Neural progenitor cell (in vitro differentiated cells): ENCODE data around the gene GJA5.

Experiments used
- CTCF ChIP-seq: fragments of 200-600 bp; sonication (generic); IDR thresholded peaks from 2 replicates; pipeline ENCODE4 v1.5.1; 2017; ENCODE audit warnings: antibody characterized with exemption, mild to moderate bottlenecking
- EZH2 ChIP-seq: fragments of 200-600 bp; sonication (generic); IDR thresholded peaks from 2 replicates; pipeline ENCODE4 v1.6.1; 2017; ENCODE audit warnings: antibody characterized with exemption, mild to moderate bottlenecking, moderate library complexity
- EZH2phosphoT487 ChIP-seq: fragments of 200-600 bp; sonication (generic); IDR thresholded peaks from 2 replicates; pipeline ENCODE4 v1.6.1; 2017; ENCODE audit warnings: antibody characterized with exemption

DNA sequence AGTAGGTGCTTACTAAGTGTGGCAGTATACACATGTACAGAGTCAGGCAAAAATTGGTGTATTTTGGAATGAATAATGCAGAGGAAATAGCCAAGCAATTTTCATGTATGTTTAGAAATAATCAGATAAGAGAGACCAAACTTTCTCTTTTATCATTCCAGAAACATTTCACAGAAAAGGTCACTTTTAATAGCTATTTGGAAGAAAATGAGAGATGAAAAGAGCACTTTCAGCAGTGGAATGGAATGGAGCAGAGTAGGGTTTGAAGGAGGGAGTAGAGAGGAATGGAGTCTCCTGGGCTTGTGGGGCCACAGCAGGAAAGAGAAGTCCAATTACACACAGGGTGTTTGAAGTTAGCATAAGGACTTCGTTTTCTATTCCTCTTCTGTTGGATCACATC, 48.8 kb upstream of the GJA5 start:
- no peak for TF ChIP-seq CTCF
- no peak for TF ChIP-seq EZH2
- TF ChIP-seq EZH2phosphoT487: no peak
